Measurements from ENCODE around the gene ATP10D. TPM values are rescaled to one million over a fixed set of nuclear protein-coding genes. Genes with fewer than 3 reads are reported as not detected.

Gene ATP10D
- total RNA-seq, 2 donors from 2014 or later, result 54.2 to 96.1 TPM

DNA sequence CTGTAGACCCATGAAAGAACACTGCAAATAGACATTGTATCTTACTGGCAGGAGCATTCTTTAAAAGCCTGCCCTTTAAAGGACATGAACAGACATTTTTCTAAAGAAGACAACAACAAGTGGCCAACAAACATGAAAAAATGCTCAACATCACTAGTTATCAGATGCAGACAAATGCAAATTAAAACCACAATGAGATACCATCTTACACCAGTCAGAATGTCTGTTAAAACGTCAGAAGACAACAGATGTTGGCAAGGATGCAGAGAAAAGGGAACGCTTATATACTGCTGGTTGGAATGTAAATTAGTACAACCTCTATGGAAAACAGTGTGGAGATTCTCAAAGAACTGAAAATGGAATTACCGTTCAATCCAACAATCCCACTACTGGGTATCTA is 77.2 kb downstream of the ATP10D start:
- DNase-seq (ENCODE audit: low spot score), result no peak
- H3K36me3 ChIP-seq, result peaks cover 36% of the 10 kb centered on the region
- TF ChIP-seq, protein P1, sequence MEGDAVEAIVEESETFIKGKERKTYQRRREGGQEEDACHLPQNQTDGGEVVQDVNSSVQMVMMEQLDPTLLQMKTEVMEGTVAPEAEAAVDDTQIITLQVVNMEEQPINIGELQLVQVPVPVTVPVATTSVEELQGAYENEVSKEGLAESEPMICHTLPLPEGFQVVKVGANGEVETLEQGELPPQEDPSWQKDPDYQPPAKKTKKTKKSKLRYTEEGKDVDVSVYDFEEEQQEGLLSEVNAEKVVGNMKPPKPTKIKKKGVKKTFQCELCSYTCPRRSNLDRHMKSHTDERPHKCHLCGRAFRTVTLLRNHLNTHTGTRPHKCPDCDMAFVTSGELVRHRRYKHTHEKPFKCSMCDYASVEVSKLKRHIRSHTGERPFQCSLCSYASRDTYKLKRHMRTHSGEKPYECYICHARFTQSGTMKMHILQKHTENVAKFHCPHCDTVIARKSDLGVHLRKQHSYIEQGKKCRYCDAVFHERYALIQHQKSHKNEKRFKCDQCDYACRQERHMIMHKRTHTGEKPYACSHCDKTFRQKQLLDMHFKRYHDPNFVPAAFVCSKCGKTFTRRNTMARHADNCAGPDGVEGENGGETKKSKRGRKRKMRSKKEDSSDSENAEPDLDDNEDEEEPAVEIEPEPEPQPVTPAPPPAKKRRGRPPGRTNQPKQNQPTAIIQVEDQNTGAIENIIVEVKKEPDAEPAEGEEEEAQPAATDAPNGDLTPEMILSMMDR (IDR thresholded peaks at IDR 0.05), result no peak
- no peak overlapping the region for H3K4me3 ChIP-seq
- H3K4me1 ChIP-seq (ENCODE audit: control insufficient read depth in 1 of 2, low read depth in 2 of 2), result peaks cover 0 to 11% of the 10 kb centered on the region in 2 donors
- H3K27ac ChIP-seq, result no peak overlapping the region
- H3K27me3 ChIP-seq (replicated peaks; ENCODE audit: insufficient read depth), result no peaks in the 10 kb centered on the region
- H3K9me3 ChIP-seq, result no peaks in the 10 kb centered on the region
- no peak for ATAC-seq (ENCODE audit: insufficient number of reproducible peaks, low FRiP score, low read depth)

DNA sequence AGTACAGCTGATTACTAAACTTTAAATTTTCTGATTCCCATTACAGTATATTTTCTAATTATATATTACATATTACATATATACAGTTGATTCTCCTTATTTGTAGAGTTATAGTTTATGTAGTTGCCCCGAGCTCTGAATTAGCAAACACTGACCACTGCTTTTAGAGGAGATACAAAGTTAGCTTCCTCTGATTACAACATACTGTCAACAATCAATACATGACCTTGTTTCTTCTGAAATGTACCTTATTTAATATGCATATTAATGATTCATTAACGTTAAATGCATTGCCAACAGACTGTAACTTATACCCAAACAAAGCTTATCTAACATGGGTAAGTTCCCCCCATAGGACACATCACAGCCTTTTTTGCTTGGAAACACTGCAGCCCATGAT is 81.5 kb downstream of the ATP10D start:
- H3K27me3 ChIP-seq (replicated peaks; ENCODE audit: insufficient read depth), result no peaks in the 10 kb centered on the region
- H3K27ac ChIP-seq, result no peak overlapping the region
- peaks cover 0 to 11% of the 10 kb centered on the region in 2 donors for H3K4me1 ChIP-seq (ENCODE audit: control insufficient read depth in 1 of 2, low read depth in 2 of 2)
- no peaks in the 10 kb centered on the region for H3K9me3 ChIP-seq
- DNase-seq (ENCODE audit: low spot score) (no peak), ATAC-seq (ENCODE audit: insufficient number of reproducible peaks, low FRiP score, low read depth) (no peak)
- H3K4me3 ChIP-seq, result no peak overlapping the region
- H3K36me3 ChIP-seq, result peaks cover 38% of the 10 kb centered on the region
- TF ChIP-seq, protein P1 (IDR thresholded peaks at IDR 0.05), result no peak

DNA sequence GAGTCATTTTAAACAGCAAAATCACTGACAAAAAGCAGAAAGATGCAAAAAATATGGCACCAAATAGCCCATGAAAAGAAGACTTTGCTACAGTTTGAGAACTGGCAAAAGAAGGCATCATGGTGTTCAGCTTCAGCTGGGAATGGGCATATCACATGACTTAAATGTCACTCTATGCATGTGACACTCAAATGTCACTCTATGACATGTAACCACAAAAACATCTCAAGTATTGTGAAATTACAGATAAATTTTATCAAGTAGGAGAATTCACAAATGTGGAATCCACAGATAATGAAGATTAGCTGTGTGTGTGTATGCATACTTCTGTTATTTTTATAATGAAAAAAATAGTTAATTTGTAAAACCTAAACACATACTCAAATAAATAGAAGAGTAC is 81.9 kb downstream of the ATP10D start:
- H3K36me3 ChIP-seq, result peaks cover 35% of the 10 kb centered on the region

DNA sequence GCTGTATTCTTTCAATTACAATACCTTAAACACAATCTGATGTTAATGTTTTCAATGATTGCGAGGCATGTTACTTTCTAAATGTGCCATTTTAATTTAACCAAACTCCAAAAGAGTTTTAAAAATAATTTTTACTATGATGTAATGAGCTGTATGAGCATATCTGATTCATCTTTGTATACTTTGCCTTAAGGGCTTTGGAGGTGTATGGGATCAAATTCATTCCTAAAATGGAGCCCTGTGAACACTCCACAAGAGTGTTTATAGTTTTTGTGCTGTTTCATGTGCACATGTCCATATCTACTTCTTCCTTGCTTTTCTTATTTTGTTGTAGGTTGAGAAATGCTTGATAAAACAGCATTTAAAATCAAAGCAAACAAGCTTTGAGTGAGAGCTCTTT is 82.4 kb downstream of the ATP10D start:
- H3K36me3 ChIP-seq, result peaks cover 32% of the 10 kb centered on the region
- H3K27ac ChIP-seq, result no peak overlapping the region
- TF ChIP-seq, protein P1 (IDR thresholded peaks at IDR 0.05), result no peak
- H3K4me3 ChIP-seq, result no peak overlapping the region
- ATAC-seq (ENCODE audit: insufficient number of reproducible peaks, low FRiP score, low read depth) (no peak), DNase-seq (ENCODE audit: low spot score) (no peak)
- H3K9me3 ChIP-seq, result no peaks in the 10 kb centered on the region
- H3K4me1 ChIP-seq (ENCODE audit: control insufficient read depth in 1 of 2, low read depth in 2 of 2), result peaks cover 0 to 11% of the 10 kb centered on the region in 2 donors
- H3K27me3 ChIP-seq (replicated peaks; ENCODE audit: insufficient read depth), result no peaks in the 10 kb centered on the region

More for the DNA sequence above, 81.9 kb downstream of the ATP10D start:
- Histone ChIP-seq H3K27me3 (replicated peaks; ENCODE audit: insufficient read depth) (no peaks in the 10 kb centered on the region), H3K4me1 (ENCODE audit: control insufficient read depth in 1 of 2, low read depth in 2 of 2) (peaks cover 0 to 11% of the 10 kb centered on the region in 2 donors), H3K27ac (no peak overlapping the region), H3K9me3 (no peaks in the 10 kb centered on the region), H3K4me3 (no peak overlapping the region)
- DNase-seq (ENCODE audit: low spot score), result no peak
- no peak for ATAC-seq (ENCODE audit: insufficient number of reproducible peaks, low FRiP score, low read depth)
- TF ChIP-seq, protein P1 (IDR thresholded peaks at IDR 0.05), result no peak

DNA sequence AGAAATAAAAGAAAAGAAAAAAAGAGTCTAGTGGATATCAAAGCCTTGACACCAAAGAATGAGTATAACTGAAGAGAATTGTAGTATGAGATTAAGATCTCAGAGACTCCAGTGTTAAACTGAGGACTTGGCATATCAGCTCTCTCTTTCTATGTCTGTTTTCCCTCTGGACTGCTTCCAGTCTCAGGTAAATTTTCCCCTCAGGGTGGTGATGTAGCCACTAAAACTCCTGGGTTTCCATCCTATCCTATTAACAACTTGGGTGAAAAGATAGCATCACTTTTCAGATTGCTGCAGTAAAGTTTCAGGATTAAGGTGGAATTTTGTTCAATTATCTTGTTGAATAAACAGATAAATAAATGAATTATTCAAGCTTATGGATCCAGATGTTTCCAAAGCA is 85.7 kb downstream of the ATP10D start:
- DNase-seq (ENCODE audit: low spot score) (no peak), ATAC-seq (ENCODE audit: insufficient number of reproducible peaks, low FRiP score, low read depth) (no peak)
- H3K9me3 ChIP-seq, result no peaks in the 10 kb centered on the region
- no peaks in the 10 kb centered on the region for H3K27me3 ChIP-seq (replicated peaks; ENCODE audit: insufficient read depth)
- H3K4me3 ChIP-seq, result no peak overlapping the region
- peaks cover 54% of the 10 kb centered on the region for H3K36me3 ChIP-seq
- no peak overlapping the region for H3K27ac ChIP-seq
- TF ChIP-seq, protein P1 (IDR thresholded peaks at IDR 0.05), result no peak
- no peaks in the 10 kb centered on the region for H3K4me1 ChIP-seq (ENCODE audit: control insufficient read depth in 1 of 2, low read depth in 2 of 2)

Measured in thoracic aorta (tissue), 2 donors.